Stimulated activated CD8-positive, alpha-beta memory T cell treated with anti-CD3 and anti-CD28 coated beads, Interleukin-2, amount 100 ng/mL, for 48 hours (primary cell): ENCODE results near the gene SPON2.
A peak's percentile ranks its signal among the peaks of the same experiment; 100 is the strongest.

Experiments
- DNase-seq, 2 donors: peaks; one replicate each; pipeline ENCODE4 v3.0.0-alpha.2; 2020; ENCODE audit warnings: low read depth in 2 of 2

SPON2 gene

GRCh38 chr4:1195109-1195671 is 22.8 kb upstream of the SPON2 start:
- DNase-seq = no peak

GRCh38 chr4:1194010-1194900 is 21.9 kb upstream of the SPON2 start:
- DNase-seq = no peak

- DNase-seq = no peak
Observed at GRCh38 chr4:1193206-1194009, 21.0 kb upstream of the SPON2 start.

DNA sequence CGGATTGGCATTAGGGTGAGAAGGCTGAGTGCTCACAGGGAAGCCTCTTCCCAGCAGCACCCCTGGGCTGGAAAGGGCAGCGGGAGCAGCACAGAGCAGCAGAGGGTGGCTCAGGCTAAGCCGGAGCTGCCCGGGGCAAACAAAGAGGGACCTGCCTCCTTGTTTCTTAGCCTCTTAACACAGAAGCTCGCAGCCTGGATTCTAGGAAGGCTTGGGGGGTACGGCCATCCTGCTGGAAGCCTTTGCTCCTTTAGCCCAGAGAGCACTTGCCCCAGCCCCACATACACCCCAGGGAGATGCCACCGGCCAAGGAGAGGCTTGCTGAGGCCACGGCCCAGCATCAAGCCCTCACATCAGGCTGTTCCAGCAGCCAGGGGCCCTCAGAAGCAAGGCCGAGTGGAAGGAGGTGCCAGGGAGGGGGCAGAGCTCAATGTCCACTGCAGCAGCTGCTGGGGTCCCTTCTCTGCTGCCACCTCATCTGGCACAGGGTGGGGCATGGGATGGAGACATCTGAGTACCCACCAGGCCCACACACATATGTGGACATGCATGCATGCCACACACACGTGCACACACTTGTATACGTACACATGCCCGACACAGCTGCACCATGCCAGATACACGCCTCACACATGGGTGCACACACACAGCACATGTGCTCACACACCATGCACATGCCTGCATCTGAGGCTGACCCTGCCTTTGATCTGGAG is 20.3 kb upstream of the SPON2 start:
- no peak for DNase-seq

GRCh38 chr4:1192091-1192492 is 19.7 kb upstream of the SPON2 start:
- DNase-seq = no peak

GRCh38 chr4:1191621-1192020 is 19.2 kb upstream of the SPON2 start:
- no peak for DNase-seq

- DNase-seq = no peak
Observed at GRCh38 chr4:1187182-1187581, 14.8 kb upstream of the SPON2 start.

GRCh38 chr4:1183985-1184773 is 11.8 kb upstream of the SPON2 start:
- DNase-seq = no peak

GRCh38 chr4:1182313-1182712 is 9.9 kb upstream of the SPON2 start:
- no peak for DNase-seq

DNA sequence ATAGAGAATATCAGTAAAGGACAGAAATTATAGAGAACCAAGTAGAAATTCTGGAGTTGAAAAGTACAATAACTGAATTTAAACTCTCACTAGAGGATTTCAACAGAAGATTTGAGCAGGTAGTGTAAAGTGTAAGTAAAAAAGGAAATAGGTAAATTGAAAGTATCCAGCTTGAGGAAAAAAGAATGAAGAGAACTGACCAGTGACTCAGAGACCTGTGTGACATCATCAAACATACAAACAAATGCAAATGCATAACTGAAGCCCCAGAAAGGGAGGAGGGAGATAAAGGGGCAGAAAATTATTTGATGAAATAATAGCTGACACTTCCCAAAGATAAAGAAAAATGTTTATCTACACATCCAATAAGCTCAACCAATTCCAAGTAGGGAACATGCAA is 8.3 kb upstream of the SPON2 start:
- DNase-seq = no peak

GRCh38 chr4:1179976-1180375 is 7.6 kb upstream of the SPON2 start:
- DNase-seq = no peak

DNA sequence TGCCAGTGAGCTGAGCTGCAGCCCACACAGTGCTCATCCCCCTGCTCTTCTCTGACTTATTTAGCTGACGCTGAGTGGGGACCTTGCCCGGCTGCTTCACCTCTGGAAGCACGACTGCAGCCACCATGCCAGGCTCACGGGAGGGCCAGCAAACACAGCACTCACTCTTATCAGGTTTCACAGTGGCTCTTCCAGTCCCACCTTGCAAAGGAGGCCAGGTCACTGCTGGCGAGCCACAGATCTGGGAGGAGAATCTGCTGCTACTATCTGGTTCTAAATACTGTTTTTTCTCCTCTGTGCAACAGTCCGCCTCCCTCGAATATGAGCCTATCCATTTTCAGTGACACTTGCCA is 6.7 kb upstream of the SPON2 start:
- no peak for DNase-seq

GRCh38 chr4:1178300-1179088 is 6.1 kb upstream of the SPON2 start:
- DNase-seq = no peak

GRCh38 chr4:1177274-1178141 is 5.1 kb upstream of the SPON2 start:
- DNase-seq = peak in 1 of 2 donors; percentile 30

GRCh38 chr4:1176398-1177273 is 4.3 kb upstream of the SPON2 start:
- DNase-seq = no peak

GRCh38 chr4:1175635-1176229 is 3.3 kb upstream of the SPON2 start:
- no peak for DNase-seq

GRCh38 chr4:1174941-1175634 is 2.7 kb upstream of the SPON2 start:
- DNase-seq = no peak
